ENCODE results near the gene HHATL.

The HHATL gene

DNA sequence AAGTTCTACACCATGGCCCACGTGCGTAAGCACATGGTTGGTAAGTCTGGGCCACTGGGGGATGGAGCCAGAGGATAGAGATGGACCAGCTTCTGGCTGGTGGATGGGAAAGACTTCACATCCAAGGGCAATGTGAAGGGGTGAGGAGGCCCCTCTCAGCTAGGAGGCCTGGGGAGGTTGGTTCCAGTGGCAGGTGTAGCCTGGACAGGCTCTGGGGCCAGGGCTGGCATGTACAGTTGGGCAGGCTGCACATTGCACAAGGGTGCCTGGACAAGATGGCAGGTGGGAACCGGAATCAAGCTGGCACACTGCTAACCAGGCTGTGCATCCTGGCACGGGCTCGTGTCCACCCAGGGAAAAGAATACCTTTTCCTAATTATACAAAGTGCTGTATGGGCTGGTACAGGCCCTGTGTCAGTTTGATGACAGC lies 41.0 kb downstream of the HHATL start:
- H3K4me1 ChIP-seq (ENCODE audit: control insufficient read depth, insufficient read depth, low read length) = no peaks in the 10 kb centered on the region
- H3K9me3 ChIP-seq (ENCODE audit: control insufficient read depth, insufficient read depth, low read depth, low read length) = no peaks in the 10 kb centered on the region
- H3K4me3 ChIP-seq (ENCODE audit: low read depth, low read length) = no peak overlapping the region
- TF ChIP-seq ZXDB (tag by site-specific recombination; IDR thresholded peaks at IDR 0.05) (no peak), SALL2 (tag by site-specific recombination; IDR thresholded peaks at IDR 0.05; ENCODE audit: borderline replicate concordance) (no peak), ZNF510 (tag by site-specific recombination; IDR thresholded peaks at IDR 0.05; ENCODE audit: insufficient replicate concordance) (no peak), ZNF521 (tag by site-specific recombination; IDR thresholded peaks at IDR 0.05) (no peak), KLF10 (tag by site-specific recombination; IDR thresholded peaks at IDR 0.05) (no peak), REST (tag by site-specific recombination; IDR thresholded peaks at IDR 0.05) (no peak), ZNF354C (tag by site-specific recombination; IDR thresholded peaks at IDR 0.05; ENCODE audit: borderline replicate concordance, low read depth) (no peak), YY2 (tag by site-specific recombination; IDR thresholded peaks at IDR 0.05) (no peak), CTCF (tag by site-specific recombination; IDR thresholded peaks at IDR 0.05) (no peak), ZNF654 (tag by site-specific recombination; IDR thresholded peaks at IDR 0.05; ENCODE audit: low read depth) (no peak), ZNF610 (tag by site-specific recombination; IDR thresholded peaks at IDR 0.05; ENCODE audit: borderline replicate concordance) (no peak), ZNF2 (tag by site-specific recombination; IDR thresholded peaks at IDR 0.05) (no peak), MYNN (tag by site-specific recombination; IDR thresholded peaks at IDR 0.05; ENCODE audit: borderline replicate concordance) (no peak), ZNF423 (tag by site-specific recombination; IDR thresholded peaks at IDR 0.05) (no peak), ZNF362 (tag by site-specific recombination; IDR thresholded peaks at IDR 0.05) (no peak), ZNF274 (IDR thresholded peaks at IDR 0.05; ENCODE audit: low read length) (no peak), ZNF274 (tag by site-specific recombination; IDR thresholded peaks at IDR 0.05; ENCODE audit: borderline replicate concordance) (no peak)
- TF ChIP-seq, protein P1, sequence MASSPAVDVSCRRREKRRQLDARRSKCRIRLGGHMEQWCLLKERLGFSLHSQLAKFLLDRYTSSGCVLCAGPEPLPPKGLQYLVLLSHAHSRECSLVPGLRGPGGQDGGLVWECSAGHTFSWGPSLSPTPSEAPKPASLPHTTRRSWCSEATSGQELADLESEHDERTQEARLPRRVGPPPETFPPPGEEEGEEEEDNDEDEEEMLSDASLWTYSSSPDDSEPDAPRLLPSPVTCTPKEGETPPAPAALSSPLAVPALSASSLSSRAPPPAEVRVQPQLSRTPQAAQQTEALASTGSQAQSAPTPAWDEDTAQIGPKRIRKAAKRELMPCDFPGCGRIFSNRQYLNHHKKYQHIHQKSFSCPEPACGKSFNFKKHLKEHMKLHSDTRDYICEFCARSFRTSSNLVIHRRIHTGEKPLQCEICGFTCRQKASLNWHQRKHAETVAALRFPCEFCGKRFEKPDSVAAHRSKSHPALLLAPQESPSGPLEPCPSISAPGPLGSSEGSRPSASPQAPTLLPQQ (tag by site-specific recombination; IDR thresholded peaks at IDR 0.05) = no peak
- ChIA-PET POLR2A (no interaction called here), CTCF (interaction anchor here (1.4 kb wide), 1 partner anchor 27 kb away, joined by 3 read pairs; no protein-coding TSS in a partner anchor)
- H3K36me3 ChIP-seq (ENCODE audit: control insufficient read depth in 2 of 2, insufficient read depth in 1 of 2, low read length in 2 of 2) = peaks cover 0 to 57% of the 10 kb centered on the region in 2 experiments; a peak in 1 of 3 replicates
- H3K27ac ChIP-seq (ENCODE audit: extremely low read depth, low read depth, low read length) = no peak overlapping the region
